B cell (primary cell): ENCODE measurements around the gene TCFL5.
"Not testable (repeated sequence)": the region's sequence is repeated elsewhere in the genome, so short reads cannot be mapped to it uniquely, and the experiment has no call there.

Experiments
- EZH2 ChIP-seq: IDR thresholded peaks from 2 replicates; pipeline ENCODE4 v1.6.1; 2012; ENCODE audit warnings: borderline replicate concordance, low read depth, mild to moderate bottlenecking, moderate library complexity, low read length; ENCODE audit not compliant: insufficient read depth, poor library complexity, severe bottlenecking
- TF ChIP-seq, protein P1 (sequence below): fragments of 200-600 bp; IDR thresholded peaks from one replicate; pipeline ENCODE4 v1.8.0; 2022; ENCODE audit warnings: antibody characterized with exemption, mild to moderate bottlenecking

DNA sequence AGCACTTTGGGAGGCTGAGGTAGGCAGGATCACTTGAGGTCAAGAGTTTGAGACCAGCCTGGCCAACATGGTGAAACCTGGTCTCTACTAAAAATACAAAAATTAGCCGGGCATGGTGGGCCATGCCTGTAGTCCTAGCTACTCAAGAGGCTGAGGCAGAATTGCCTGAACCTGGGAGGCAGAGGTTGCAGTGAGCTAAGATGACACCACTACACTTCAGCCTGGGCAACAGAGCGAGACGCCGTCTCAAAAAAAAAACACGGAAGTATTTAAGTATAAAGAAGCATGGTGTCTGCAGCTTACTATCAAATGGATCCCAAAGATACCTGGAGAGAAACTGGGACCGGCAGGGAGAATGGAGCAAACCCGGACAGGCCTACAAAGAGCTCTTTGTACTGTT, 12.7 kb downstream of the TCFL5 start:
- TF ChIP-seq, protein P1, sequence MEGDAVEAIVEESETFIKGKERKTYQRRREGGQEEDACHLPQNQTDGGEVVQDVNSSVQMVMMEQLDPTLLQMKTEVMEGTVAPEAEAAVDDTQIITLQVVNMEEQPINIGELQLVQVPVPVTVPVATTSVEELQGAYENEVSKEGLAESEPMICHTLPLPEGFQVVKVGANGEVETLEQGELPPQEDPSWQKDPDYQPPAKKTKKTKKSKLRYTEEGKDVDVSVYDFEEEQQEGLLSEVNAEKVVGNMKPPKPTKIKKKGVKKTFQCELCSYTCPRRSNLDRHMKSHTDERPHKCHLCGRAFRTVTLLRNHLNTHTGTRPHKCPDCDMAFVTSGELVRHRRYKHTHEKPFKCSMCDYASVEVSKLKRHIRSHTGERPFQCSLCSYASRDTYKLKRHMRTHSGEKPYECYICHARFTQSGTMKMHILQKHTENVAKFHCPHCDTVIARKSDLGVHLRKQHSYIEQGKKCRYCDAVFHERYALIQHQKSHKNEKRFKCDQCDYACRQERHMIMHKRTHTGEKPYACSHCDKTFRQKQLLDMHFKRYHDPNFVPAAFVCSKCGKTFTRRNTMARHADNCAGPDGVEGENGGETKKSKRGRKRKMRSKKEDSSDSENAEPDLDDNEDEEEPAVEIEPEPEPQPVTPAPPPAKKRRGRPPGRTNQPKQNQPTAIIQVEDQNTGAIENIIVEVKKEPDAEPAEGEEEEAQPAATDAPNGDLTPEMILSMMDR: not testable (repeated sequence)
- TF ChIP-seq EZH2: not testable (repeated sequence)
